M059J (cell line): Measurements from ENCODE around the gene VWA7. TPM values are rescaled to one million over a fixed set of nuclear protein-coding genes. Genes with fewer than 3 reads are reported as not detected.
"Not testable (repeated sequence)": the region's sequence is repeated elsewhere in the genome, so short reads cannot be mapped to it uniquely, and the experiment has no call there.

Source experiments
- DNase-seq: peaks from one replicate; pipeline ENCODE4 v3.0.0-alpha.2; 2012; ENCODE audit warnings: low read depth
- total RNA-seq: library from RNA; depleted of rRNA; stranded (reverse); fragments of >200 nt; shearing (Covaris generic); gene quantifications from 2 replicates; pipeline ENCODE4 v1.2.3, GENCODE V29; 2014

VWA7 gene
- total RNA-seq, 1 experiment from 2014 or later, result 1.8 TPM

DNA sequence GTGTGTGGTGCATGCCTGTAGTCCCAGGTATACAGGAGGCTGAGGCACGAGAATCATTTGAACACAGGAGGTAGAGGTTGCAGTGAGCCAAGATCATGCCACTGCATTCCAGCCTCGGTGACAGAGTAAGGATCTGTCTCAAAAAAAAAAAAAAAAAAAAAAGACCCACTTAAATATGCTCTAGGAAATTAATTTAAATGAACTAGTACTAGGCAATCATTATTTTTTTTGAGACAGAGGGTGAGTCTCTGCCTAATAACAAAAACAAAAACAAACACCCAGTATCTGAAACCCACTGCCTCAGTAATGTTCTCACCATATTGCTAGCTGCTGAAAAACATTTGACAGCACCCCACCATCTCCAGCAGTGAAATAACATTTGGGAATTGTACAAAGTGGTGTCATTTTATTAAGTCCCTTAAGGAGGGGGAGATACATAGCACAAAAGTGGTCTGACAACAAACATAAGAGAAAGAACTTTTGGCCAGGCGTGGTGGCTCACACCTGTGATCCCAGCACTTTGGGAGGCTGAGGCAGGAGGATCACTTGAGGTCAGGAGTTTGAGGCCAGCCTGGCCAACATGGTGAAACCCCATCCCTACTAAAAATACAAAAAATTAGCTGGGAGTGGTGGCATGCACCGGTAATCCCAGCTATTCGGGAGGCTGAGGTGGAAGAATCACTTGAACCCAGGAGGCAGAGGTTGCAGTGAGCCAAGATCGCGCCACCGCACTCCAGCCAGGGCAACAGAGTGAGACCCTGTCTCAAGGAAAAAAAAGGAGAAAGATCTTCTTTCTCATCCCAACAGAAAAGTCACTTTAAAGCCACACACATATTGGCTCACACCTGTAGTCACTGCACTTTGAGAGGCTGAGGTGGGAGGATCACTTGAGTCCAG, 24.2 kb upstream of the VWA7 start:
- DNase-seq, result not testable (repeated sequence)

DNA sequence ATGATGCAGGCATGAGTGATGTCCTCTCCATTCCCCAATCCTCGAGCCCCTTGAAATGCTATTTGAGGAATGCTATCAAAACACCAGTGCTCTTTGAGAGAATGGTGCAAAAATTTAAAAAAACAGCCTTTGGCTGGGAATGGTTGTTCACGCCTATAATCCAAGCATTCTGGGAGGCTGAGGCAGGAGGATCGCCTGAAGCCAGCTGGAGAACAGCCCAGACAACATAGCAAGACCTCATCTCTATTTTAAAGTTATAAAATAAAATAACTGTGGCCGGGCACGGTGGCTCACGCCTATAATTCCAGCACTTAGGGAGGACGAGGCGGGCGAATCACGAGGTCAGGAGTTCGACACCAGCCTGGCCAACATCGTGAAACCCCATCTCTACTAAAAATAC, 22.7 kb upstream of the VWA7 start:
- DNase-seq, result no peak

DNA sequence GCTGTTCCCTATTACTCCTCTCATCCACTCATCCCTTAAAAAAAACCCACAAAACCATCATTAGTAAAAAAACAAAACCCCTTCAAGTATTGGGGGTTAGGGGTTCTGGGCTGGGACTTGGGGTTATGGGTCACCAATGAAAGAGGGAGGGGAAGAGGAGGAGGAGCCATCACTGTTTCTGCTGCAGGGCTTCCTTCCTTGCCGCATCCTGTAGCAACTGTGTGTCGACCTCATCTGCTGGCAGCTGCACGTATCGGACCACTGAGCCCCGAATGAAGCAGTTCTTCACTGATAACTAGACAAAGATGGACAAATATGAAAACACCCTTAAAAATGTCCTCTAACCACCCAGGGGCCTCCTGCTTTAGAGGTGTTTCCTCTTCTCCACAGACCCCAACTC, 20.5 kb upstream of the VWA7 start:
- no peak for DNase-seq

GRCh38 chr6:31796993-31797385, 19.9 kb upstream of the VWA7 start:
- DNase-seq, result no peak

- DNase-seq, result peak; percentile 92
Measured at GRCh38 chr6:31795616-31796298, 18.6 kb upstream of the VWA7 start, which contains the start of gene VARS1. Gene VARS1 (minus strand): TSS chr6:31795752. CDS start chr6:31795217, 535 bp downstream.

DNA sequence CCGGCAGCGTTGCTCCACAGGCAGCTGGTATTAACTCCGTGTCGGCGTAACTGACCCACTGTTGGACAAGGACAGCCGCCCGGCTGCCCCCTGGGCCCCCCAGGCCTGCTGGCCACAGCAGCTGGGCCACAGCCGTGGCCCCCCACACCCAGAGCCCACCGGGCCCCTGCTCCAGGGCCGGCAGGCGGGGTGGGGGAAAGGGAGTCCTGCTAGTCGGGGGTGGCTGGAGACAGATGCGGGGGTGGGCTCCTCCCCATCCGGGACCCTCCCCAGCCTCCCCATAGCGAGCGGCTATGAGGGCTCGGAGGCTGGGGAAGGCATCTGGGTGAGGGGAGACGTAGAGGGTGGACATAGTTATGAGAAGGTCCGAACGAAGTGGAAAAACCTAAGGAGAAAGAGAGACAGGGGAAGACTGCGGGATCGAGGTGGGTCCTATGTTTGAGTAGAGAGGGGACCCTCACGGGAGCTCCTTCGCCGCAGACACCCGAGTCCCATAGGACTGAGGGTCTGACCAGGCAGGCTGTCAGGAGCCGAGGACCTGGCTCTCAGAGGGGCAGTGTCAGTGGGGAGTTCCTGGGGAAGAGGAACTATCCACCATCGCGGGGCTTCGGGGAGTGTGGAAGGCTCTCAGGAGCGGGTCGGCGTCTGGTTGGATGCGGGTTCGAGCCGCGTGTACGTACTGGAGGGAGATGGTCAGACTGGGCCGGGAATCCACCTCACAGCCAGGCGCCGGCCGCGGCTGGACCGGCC, 17.9 kb upstream of the VWA7 start:
- peak; percentile 69 for DNase-seq

GRCh38 chr6:31794294-31794865, 17.3 kb upstream of the VWA7 start:
- DNase-seq, result peak; percentile 48

DNA sequence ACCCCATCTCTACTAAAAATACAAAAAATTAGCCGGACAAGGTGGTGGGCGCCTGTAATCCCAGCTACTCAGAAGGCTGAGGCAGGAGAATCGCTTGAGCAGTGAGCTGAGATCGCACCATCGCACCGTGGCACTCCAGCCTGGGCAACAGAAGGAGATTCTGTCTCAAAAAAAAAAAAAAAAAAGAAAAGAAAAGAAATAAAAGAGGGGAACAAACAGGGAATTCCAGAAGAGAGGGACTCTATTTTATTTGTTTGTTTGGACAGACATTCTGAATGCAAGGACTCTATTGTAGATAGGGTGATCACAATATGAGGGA, 16.8 kb upstream of the VWA7 start:
- not testable (repeated sequence) for DNase-seq

- DNase-seq, result peak; percentile 96
Measured at GRCh38 chr6:31792761-31793171, 15.6 kb upstream of the VWA7 start.

DNA sequence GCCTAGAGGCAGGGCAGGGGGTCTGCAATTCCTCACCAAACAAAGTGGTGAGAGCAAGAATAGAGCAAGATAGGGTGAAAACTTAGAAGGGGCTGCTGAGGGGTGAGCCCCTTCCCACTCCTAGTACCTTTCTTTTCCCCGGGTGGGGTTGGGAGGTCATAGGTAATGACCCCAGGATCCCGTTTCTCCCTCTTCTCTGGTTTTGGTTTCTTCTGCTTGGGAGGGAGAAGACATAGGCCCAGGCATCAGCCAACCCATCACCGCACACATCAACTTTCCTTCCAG, 14.9 kb upstream of the VWA7 start:
- DNase-seq, result no peak

DNA sequence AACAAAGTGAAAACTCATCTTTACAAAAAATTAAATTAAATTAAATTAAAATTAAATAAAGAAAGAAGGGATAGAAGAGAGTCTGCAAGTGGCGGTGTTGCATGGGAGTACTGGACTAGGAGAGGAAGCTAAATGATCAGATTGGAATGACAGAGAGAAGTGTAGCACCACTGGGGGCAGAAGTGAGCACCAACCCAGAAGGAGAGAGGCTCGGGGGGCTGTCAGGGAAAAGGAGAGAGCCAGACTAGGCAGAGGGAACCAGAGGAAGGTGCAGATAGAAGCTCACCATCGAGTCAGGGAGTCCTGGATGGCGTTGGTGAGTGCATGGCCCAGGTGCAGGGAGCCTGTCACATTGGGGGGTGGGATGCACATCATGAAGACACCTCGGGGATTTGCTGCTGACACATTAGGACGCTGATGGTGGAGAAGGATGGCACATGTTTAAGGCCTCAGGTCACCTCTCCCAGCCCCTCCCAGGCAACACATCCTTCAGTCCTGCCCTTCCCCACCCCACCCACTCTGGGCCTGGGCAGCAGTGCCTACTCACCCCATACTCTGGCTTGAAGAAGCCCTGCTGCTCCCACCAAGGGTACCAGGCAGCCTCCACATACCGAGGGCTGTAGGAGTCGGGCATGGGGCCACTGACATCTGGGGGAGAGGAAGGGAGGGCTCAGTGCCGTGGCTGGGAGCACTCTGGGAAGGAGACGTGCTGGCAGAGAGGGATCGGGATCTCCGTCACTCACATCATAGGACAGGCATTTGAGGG, 14.4 kb upstream of the VWA7 start:
- DNase-seq, result peak; percentile 45

- DNase-seq, result no peak
Measured at GRCh38 chr6:31785475-31785874, 8.3 kb upstream of the VWA7 start.

- no peak for DNase-seq
Measured at GRCh38 chr6:31784098-31784925, 7.2 kb upstream of the VWA7 start.

GRCh38 chr6:31782126-31782855, 5.2 kb upstream of the VWA7 start:
- no peak for DNase-seq

- DNase-seq, result no peak
Measured at GRCh38 chr6:31781244-31782125, 4.4 kb upstream of the VWA7 start.

GRCh38 chr6:31780507-31781243, 3.5 kb upstream of the VWA7 start:
- no peak for DNase-seq

DNA sequence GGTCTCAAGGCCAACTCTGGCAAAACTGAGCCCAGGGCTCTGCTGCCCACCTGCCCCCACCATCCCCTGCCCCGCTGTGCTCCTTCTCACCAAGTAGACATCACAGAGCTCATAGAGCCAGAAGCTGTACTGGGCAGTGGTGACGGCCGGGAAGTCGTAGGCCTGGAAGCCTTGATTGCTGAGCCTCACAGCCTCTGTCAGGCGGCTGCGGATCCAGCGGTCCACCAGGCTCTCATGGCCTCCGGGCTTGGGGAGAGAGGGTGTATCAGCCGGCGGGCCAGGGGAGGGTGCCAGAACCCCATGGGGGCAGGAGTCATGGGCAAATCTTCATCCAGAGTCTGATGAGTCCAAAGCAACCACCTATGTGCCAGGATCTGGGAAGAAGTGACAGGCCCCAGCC, 2.8 kb upstream of the VWA7 start:
- no peak for DNase-seq
